Activated CD8-positive, alpha-beta memory T cell treated with anti-CD3 and anti-CD28 coated beads, Interleukin-2, amount 50 U/mL, for 1 hour (primary cell): ENCODE measurements around the gene SIRPD.

Experiments
- DNase-seq: peaks from one replicate; pipeline ENCODE4 v3.0.0-alpha.2; 2020; ENCODE audit errors: extremely low read depth

Gene SIRPD

DNA sequence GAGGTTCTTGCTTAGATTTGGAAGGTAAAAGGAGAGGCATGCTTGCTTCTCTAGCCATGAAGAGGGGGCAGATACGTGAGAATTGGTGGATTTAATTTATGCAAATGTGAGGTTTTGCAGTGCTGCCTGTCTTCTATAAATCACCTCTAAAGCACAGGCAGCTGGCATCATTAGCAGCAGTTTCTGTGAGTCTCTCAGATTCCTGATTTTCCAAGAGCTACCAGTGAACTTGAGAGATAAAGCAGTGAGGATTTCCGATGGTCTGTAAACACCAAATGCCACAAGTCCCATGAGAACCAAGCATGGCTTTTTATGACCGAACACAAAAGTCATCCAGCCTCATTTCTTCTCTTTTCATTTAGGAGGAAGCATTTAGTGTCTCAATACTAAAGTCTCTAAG, 63.1 kb downstream of the SIRPD start:
- DNase-seq = no peak

DNA sequence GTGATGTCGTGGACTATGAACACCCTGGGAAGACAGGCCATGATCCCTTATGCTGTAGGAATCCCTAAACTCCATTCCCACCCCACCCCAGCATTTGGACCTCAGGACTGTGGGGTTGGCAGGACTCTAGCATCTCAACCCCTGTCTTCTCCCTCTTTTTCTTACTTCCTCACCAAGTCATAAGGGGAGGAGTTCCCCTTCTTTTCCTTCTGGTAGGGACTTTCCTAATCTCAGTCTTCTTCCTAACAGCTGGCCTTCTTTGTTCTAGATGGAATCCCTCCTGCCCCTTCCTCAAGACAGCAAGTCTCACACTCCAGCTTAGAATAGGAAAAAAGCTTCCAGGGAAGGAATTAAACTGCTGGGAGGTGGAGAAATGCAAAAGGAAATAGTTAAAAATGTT, 64.0 kb downstream of the SIRPD start:
- DNase-seq = no peak

DNA sequence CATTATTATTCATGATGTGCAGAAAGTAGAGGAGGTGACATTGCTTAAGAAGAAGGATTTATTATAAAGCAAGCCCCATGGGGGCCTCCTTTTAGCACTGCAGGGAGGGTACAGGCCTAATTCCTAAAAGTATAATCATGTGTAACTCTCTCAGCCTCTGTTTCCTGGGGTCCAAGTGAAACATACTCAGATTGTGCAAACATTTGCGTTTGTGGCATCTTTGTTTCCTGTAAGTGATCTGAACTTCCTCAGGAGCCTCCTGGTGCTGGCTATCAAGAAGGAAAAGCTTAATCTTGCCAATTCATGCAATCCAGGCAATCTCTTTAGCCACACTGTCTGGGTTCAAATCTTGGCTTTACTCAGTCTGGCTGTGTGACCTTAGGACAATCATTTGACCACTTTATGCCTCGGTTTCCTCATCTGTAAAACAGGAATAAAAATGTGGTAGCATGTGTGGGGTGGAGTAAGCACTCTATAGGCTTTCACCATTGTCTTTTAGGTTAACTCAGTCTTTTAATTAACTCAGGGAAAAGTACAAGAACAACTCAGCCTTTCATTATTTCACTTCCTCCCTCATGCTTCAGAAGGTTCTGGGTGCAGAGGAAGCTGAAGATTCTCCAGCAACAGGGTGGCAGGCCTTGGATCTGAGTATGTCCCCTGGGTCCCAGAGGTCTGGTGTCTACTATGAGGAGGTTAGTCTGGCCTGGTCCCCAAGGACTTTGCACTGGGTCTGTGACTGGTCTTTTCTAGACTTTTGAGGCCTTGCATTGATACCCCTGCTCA, 65.5 kb downstream of the SIRPD start:
- DNase-seq = no peak

GRCh38 chr20:1491281-1491840, 66.1 kb downstream of the SIRPD start, which contains the start of gene SIRPB2:
Gene SIRPB2 (minus strand): TSS chr20:1491420. CDS start chr20:1491359, 61 bp downstream.
- DNase-seq = no peak

- DNase-seq = no peak
Measured at GRCh38 chr20:1490643-1491195, 66.8 kb downstream of the SIRPD start.

DNA sequence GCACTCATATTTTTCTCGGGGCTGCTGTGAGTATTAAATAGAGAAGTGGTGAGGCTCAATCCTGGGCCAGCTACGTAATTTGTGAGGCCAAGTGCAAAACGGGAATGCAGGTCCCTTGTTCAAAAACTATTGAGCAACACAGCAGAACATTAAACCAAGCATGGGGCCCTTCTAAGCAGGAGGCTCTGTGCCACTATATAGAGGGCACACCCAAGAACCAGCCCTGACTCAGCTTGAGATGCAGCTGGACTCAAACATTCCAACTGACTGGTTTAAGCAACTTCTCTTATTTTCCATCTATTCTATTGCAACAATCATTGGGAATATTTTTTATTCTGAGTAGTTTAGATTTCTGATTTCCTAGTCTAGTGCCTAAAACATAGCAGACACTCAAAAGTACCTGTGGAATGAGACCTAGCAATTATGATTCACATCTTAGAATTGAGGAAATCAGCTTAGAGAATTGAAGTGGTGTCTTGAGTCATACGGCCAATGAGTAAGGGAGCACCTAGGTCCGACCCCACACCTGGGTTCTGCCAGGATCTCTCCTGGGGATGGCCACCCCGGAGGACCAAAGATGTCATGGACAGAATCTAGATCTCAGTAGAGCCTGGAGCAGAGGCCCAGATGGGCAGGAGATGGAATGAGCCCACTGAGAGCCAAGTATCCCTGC, 67.6 kb downstream of the SIRPD start:
- DNase-seq = no peak

- no peak for DNase-seq
Measured at GRCh38 chr20:1489325-1489724, 68.2 kb downstream of the SIRPD start.

GRCh38 chr20:1486566-1486965, 70.9 kb downstream of the SIRPD start:
- no peak for DNase-seq

- no peak for DNase-seq
Measured at GRCh38 chr20:1484438-1485116, 72.9 kb downstream of the SIRPD start.
